Renal pelvis (tissue), 3 donors: Measurements from ENCODE around the gene MARK2. TPM values are rescaled to one million over a fixed set of nuclear protein-coding genes. Genes with fewer than 3 reads are reported as not detected.

ENCODE experiments used
- polyA plus RNA-seq, 3 donors: library from polyadenylated mRNA; unstranded; fragments of 120-200 nt; gene quantifications; one replicate each; pipeline ENCODE4 v1.2.1, GENCODE V29; 2013; ENCODE audit not compliant: insufficient read length in 3 of 3

Gene MARK2
- polyA plus RNA-seq, 3 donors: 35.5 to 36.7 (median 35.8) TPM

Other genes with a start within 250 kb of the MARK2 start
- gene PLAAT3, start 224.7 kb upstream of the MARK2 start, polyA plus RNA-seq: 10 to 100 TPM; 18.8 to 22.6 (median 22.5) TPM
- gene ATL3, start 167.7 kb upstream of the MARK2 start, polyA plus RNA-seq: 10 to 100 TPM; 15.3 to 17.2 (median 15.7) TPM
- 100 to 1,000 TPM; 160 to 173 (median 160) TPM for gene RTN3, start 157.6 kb upstream of the MARK2 start, polyA plus RNA-seq
- gene ZFTA, start 70.3 kb upstream of the MARK2 start, polyA plus RNA-seq: 10 to 100 TPM; 42.9 to 52.7 (median 50.6) TPM
- gene SPINDOC, start 25.7 kb upstream of the MARK2 start, polyA plus RNA-seq: 10 to 100 TPM; 37.7 to 43.1 (median 39.0) TPM
- gene RCOR2, start 78.1 kb downstream of the MARK2 start, polyA plus RNA-seq: 10 to 100 TPM; 11.4 to 16.8 (median 15.4) TPM
- gene NAA40, start 99.9 kb downstream of the MARK2 start, polyA plus RNA-seq: 10 to 100 TPM; 28.1 to 46.4 (median 42.4) TPM
- gene COX8A, start 135.5 kb downstream of the MARK2 start, polyA plus RNA-seq: 100 to 1,000 TPM; 264 to 345 (median 336) TPM
- 100 to 1,000 TPM in 2 of 3 donors, 10 to 100 TPM in 1; 95.3 to 113 (median 110) TPM for gene OTUB1, start 147.3 kb downstream of the MARK2 start, polyA plus RNA-seq
- gene FLRT1, start 196.8 kb downstream of the MARK2 start, polyA plus RNA-seq: 1 to 10 TPM; 3.3 to 4.0 (median 3.4) TPM